Activated T-helper 17 cell treated with anti-CD3 and anti-CD28 coated beads, Interleukin-2, amount 50 U/mL, for 72 hours (primary cell): ENCODE measurements around the gene ACACB. TPM values are rescaled to one million over a fixed set of nuclear protein-coding genes. Genes with fewer than 3 reads are reported as not detected.

Source experiments
- ATAC-seq: fragments of 150-1000 bp; cut with Tn5 transposase; replicated peaks from 2 replicates; pipeline ENCODE4 v1.10.0; 2021; ENCODE audit warnings: mild to moderate bottlenecking, moderate library complexity
- H3K27ac Mint-ChIP-seq: one replicate; pipeline ENCODE4 v1.8.0; 2022; ENCODE audit warnings: mixed read lengths
- H3K27me3 Mint-ChIP-seq: one replicate; pipeline ENCODE4 v1.8.0; 2022; ENCODE audit warnings: mixed read lengths
- H3K36me3 Mint-ChIP-seq: one replicate; pipeline ENCODE4 v1.8.0; 2022; ENCODE audit warnings: low read depth, mild to moderate bottlenecking, mixed read lengths
- H3K4me1 Mint-ChIP-seq: one replicate; pipeline ENCODE4 v1.8.0; 2022; ENCODE audit warnings: mixed read lengths
- H3K4me3 Mint-ChIP-seq: one replicate; pipeline ENCODE4 v1.8.0; 2022; ENCODE audit warnings: mild to moderate bottlenecking, mixed read lengths
- H3K9me3 Mint-ChIP-seq: one replicate; pipeline ENCODE4 v1.8.0; 2022; ENCODE audit warnings: mixed read lengths
- total RNA-seq, 2 donors: library from RNA; stranded (reverse); gene quantifications; one replicate each; pipeline ENCODE4 v1.2.3, GENCODE V29; 2022

ACACB gene
- total RNA-seq, 2 donors from 2014 or later: 7.4 to 17.3 TPM

GRCh38 chr12:109221277-109221931, 105.0 kb downstream of the ACACB start:
- ATAC-seq: no peak
- Mint-ChIP-seq H3K36me3 (peaks cover 31% of the 10 kb centered on the region), H3K4me1 (no peaks in the 10 kb centered on the region), H3K27me3 (no peaks in the 10 kb centered on the region), H3K9me3 (no peaks in the 10 kb centered on the region), H3K27ac (no peak overlapping the region), H3K4me3 (no peak overlapping the region)

GRCh38 chr12:109222062-109222461, 105.7 kb downstream of the ACACB start:
- H3K4me3 Mint-ChIP-seq: no peak overlapping the region
- H3K27ac Mint-ChIP-seq: no peak overlapping the region
- ATAC-seq: no peak
- H3K36me3 Mint-ChIP-seq: peaks cover 31% of the 10 kb centered on the region
- no peaks in the 10 kb centered on the region for H3K27me3 Mint-ChIP-seq
- H3K4me1 Mint-ChIP-seq: no peaks in the 10 kb centered on the region
- no peaks in the 10 kb centered on the region for H3K9me3 Mint-ChIP-seq

GRCh38 chr12:109222496-109222895, 106.1 kb downstream of the ACACB start:
- ATAC-seq: no peak

GRCh38 chr12:109223211-109223610, 106.8 kb downstream of the ACACB start:
- H3K4me1 Mint-ChIP-seq: no peaks in the 10 kb centered on the region
- H3K36me3 Mint-ChIP-seq: peaks cover 31% of the 10 kb centered on the region
- H3K9me3 Mint-ChIP-seq: no peaks in the 10 kb centered on the region
- no peak for ATAC-seq
- no peak overlapping the region for H3K4me3 Mint-ChIP-seq
- no peaks in the 10 kb centered on the region for H3K27me3 Mint-ChIP-seq
- H3K27ac Mint-ChIP-seq: no peak overlapping the region

More at GRCh38 chr12:109222496-109222895, 106.1 kb downstream of the ACACB start:
- Mint-ChIP-seq H3K4me1 (no peaks in the 10 kb centered on the region), H3K27me3 (no peaks in the 10 kb centered on the region), H3K4me3 (no peak overlapping the region), H3K27ac (no peak overlapping the region), H3K36me3 (peaks cover 31% of the 10 kb centered on the region), H3K9me3 (no peaks in the 10 kb centered on the region)

GRCh38 chr12:109223868-109224267, 107.5 kb downstream of the ACACB start:
- no peak for ATAC-seq
- no peak overlapping the region for H3K27ac Mint-ChIP-seq
- H3K9me3 Mint-ChIP-seq: no peaks in the 10 kb centered on the region
- H3K4me1 Mint-ChIP-seq: no peaks in the 10 kb centered on the region
- peaks cover 25% of the 10 kb centered on the region for H3K36me3 Mint-ChIP-seq
- H3K4me3 Mint-ChIP-seq: no peak overlapping the region
- H3K27me3 Mint-ChIP-seq: no peaks in the 10 kb centered on the region

GRCh38 chr12:109228664-109229063, 112.3 kb downstream of the ACACB start:
- Mint-ChIP-seq H3K4me3 (no peak overlapping the region), H3K36me3 (peaks cover 18% of the 10 kb centered on the region), H3K4me1 (no peaks in the 10 kb centered on the region), H3K27ac (no peak overlapping the region), H3K9me3 (no peaks in the 10 kb centered on the region), H3K27me3 (no peaks in the 10 kb centered on the region)
- ATAC-seq: no peak

GRCh38 chr12:109230193-109230592, 113.8 kb downstream of the ACACB start:
- ATAC-seq: no peak
- Mint-ChIP-seq H3K27me3 (no peaks in the 10 kb centered on the region), H3K4me3 (no peak overlapping the region), H3K9me3 (no peaks in the 10 kb centered on the region), H3K4me1 (no peaks in the 10 kb centered on the region), H3K36me3 (peaks cover 4% of the 10 kb centered on the region), H3K27ac (no peak overlapping the region)

GRCh38 chr12:109232731-109233130, 116.3 kb downstream of the ACACB start:
- Mint-ChIP-seq H3K27me3 (no peaks in the 10 kb centered on the region), H3K36me3 (no peaks in the 10 kb centered on the region), H3K9me3 (no peaks in the 10 kb centered on the region), H3K4me3 (no peak overlapping the region), H3K4me1 (no peaks in the 10 kb centered on the region), H3K27ac (no peak overlapping the region)
- ATAC-seq: no peak

GRCh38 chr12:109234012-109234411, 117.6 kb downstream of the ACACB start:
- Mint-ChIP-seq H3K4me1 (no peaks in the 10 kb centered on the region), H3K27ac (no peak overlapping the region), H3K27me3 (no peaks in the 10 kb centered on the region), H3K9me3 (no peaks in the 10 kb centered on the region), H3K36me3 (peaks cover 2% of the 10 kb centered on the region), H3K4me3 (no peak overlapping the region)
- ATAC-seq: no peak

- no peaks in the 10 kb centered on the region for H3K9me3 Mint-ChIP-seq
- H3K27me3 Mint-ChIP-seq: no peaks in the 10 kb centered on the region
- no peaks in the 10 kb centered on the region for H3K4me1 Mint-ChIP-seq
Measured at GRCh38 chr12:109236257-109236656, 119.9 kb downstream of the ACACB start.

GRCh38 chr12:109239179-109239578, 122.8 kb downstream of the ACACB start:
- Mint-ChIP-seq H3K27ac (peak overlapping the region; percentile 85), H3K4me3 (no peak overlapping the region), H3K27me3 (no peaks in the 10 kb centered on the region), H3K4me1 (no peaks in the 10 kb centered on the region), H3K36me3 (peaks cover 30% of the 10 kb centered on the region), H3K9me3 (no peaks in the 10 kb centered on the region)
- peak; percentile 70 for ATAC-seq

More at GRCh38 chr12:109236257-109236656, 119.9 kb downstream of the ACACB start:
- H3K4me3 Mint-ChIP-seq: no peak overlapping the region
- peaks cover 11% of the 10 kb centered on the region for H3K36me3 Mint-ChIP-seq
- H3K27ac Mint-ChIP-seq: no peak overlapping the region
- ATAC-seq: no peak

- H3K27me3 Mint-ChIP-seq: no peaks in the 10 kb centered on the region
- H3K36me3 Mint-ChIP-seq: peaks cover 30% of the 10 kb centered on the region
- no peaks in the 10 kb centered on the region for H3K9me3 Mint-ChIP-seq
- no peaks in the 10 kb centered on the region for H3K4me1 Mint-ChIP-seq
- no peak overlapping the region for H3K4me3 Mint-ChIP-seq
- no peak for ATAC-seq
- H3K27ac Mint-ChIP-seq: no peak overlapping the region
Measured at GRCh38 chr12:109239691-109240090, 123.3 kb downstream of the ACACB start.

- H3K36me3 Mint-ChIP-seq: peaks cover 30% of the 10 kb centered on the region
- H3K4me1 Mint-ChIP-seq: no peaks in the 10 kb centered on the region
- H3K9me3 Mint-ChIP-seq: no peaks in the 10 kb centered on the region
- ATAC-seq: no peak
- no peaks in the 10 kb centered on the region for H3K27me3 Mint-ChIP-seq
- no peak overlapping the region for H3K4me3 Mint-ChIP-seq
- no peak overlapping the region for H3K27ac Mint-ChIP-seq
Measured at GRCh38 chr12:109240365-109240764, 124.0 kb downstream of the ACACB start.

GRCh38 chr12:109241936-109242335, 125.5 kb downstream of the ACACB start:
- Mint-ChIP-seq H3K4me1 (no peaks in the 10 kb centered on the region), H3K9me3 (no peaks in the 10 kb centered on the region), H3K27ac (no peak overlapping the region), H3K36me3 (peaks cover 40% of the 10 kb centered on the region), H3K27me3 (no peaks in the 10 kb centered on the region), H3K4me3 (no peak overlapping the region)
- no peak for ATAC-seq

- no peaks in the 10 kb centered on the region for H3K27me3 Mint-ChIP-seq
- peaks cover 38% of the 10 kb centered on the region for H3K36me3 Mint-ChIP-seq
- H3K4me1 Mint-ChIP-seq: no peaks in the 10 kb centered on the region
- no peak for ATAC-seq
- H3K9me3 Mint-ChIP-seq: no peaks in the 10 kb centered on the region
- H3K4me3 Mint-ChIP-seq: no peak overlapping the region
- H3K27ac Mint-ChIP-seq: no peak overlapping the region
Measured at GRCh38 chr12:109244073-109244472, 127.7 kb downstream of the ACACB start.

- Mint-ChIP-seq H3K36me3 (peaks cover 30% of the 10 kb centered on the region), H3K4me1 (no peaks in the 10 kb centered on the region)
Measured at GRCh38 chr12:109246221-109246620, 129.8 kb downstream of the ACACB start.

More at GRCh38 chr12:109246221-109246620, 129.8 kb downstream of the ACACB start:
- Mint-ChIP-seq H3K4me3 (no peak overlapping the region), H3K9me3 (no peaks in the 10 kb centered on the region), H3K27ac (no peak overlapping the region), H3K27me3 (no peaks in the 10 kb centered on the region)
- ATAC-seq: no peak
